ENCODE measurements around the gene ALKBH5.

The ALKBH5 gene

GRCh38 chr17:18247613-18248001 is 64.0 kb downstream of the ALKBH5 start:
- Histone ChIP-seq H4K20me1 (peaks cover 20% of the 10 kb centered on the region), H3K4me1 (peaks cover 10% of the 10 kb centered on the region), H3K4me3 (no peak overlapping the region), H3K9ac (no peak overlapping the region), H3K27me3 (no peaks in the 10 kb centered on the region), H3K9me3 (no peaks in the 10 kb centered on the region), H3K27ac (no peak overlapping the region), H3K36me3 (peaks cover 88% of the 10 kb centered on the region), H3K4me2 (no peak overlapping the region)
- TF ChIP-seq Cebpa-rat (IDR thresholded peaks at IDR 0.05) = no peak

DNA sequence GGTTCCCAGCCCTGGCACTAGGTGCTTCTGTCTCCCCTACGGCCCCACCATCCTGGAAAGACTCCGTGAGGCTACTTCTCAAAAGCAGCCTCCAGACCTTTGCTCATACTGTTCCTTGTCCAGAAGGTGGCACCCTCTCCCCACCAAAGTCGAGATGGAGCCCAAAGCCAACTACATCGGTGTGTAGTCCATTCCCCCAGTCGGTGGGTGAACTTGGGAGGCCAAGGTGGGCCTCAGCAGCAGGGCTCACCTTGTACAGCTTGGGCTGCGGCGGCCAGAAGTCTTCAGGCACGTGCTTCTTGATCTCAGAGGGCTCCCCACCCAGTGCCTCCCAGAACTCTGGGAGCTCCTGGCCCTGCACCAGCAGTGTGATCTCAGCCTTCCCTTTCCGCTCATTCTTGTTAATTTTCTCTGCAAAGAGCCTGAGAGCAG is 64.7 kb downstream of the ALKBH5 start:
- no peak for TF ChIP-seq Cebpa-rat (IDR thresholded peaks at IDR 0.05)
- peaks cover 90% of the 10 kb centered on the region for H3K36me3 ChIP-seq
- peaks cover 10% of the 10 kb centered on the region for H3K4me1 ChIP-seq
- H3K9ac ChIP-seq = no peak overlapping the region
- H3K4me3 ChIP-seq = no peak overlapping the region
- peaks cover 23% of the 10 kb centered on the region for H4K20me1 ChIP-seq
- H3K27ac ChIP-seq = no peak overlapping the region
- H3K27me3 ChIP-seq = no peaks in the 10 kb centered on the region
- no peak overlapping the region for H3K4me2 ChIP-seq
- no peaks in the 10 kb centered on the region for H3K9me3 ChIP-seq

GRCh38 chr17:18248811-18249210 is 65.2 kb downstream of the ALKBH5 start:
- Histone ChIP-seq H3K4me2 (no peak overlapping the region), H3K27me3 (no peaks in the 10 kb centered on the region), H3K36me3 (peaks cover 90% of the 10 kb centered on the region), H3K4me1 (peaks cover 10% of the 10 kb centered on the region), H3K9me3 (no peaks in the 10 kb centered on the region), H4K20me1 (peaks cover 28% of the 10 kb centered on the region), H3K27ac (no peak overlapping the region), H3K9ac (no peak overlapping the region), H3K4me3 (no peak overlapping the region)
- no peak for TF ChIP-seq Cebpa-rat (IDR thresholded peaks at IDR 0.05)

DNA sequence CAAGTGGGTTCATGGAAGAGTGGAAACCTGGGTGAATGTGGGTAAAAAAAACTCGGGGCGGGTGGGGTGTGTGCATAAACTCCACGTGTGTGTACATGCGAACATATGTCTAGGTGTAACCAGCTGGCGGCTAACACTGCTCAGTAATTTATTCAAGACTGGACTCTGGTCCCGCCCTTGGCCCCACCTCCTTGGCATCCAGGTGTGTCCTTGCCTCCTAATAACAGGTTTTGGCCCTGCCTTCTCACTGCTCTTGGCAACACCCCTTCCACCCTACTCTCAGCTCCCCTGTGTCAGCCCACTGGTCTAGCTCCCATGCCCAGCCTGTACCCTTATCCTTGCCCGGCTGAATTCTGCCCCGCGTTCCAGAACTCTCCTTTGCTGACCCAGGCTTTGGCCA is 66.6 kb downstream of the ALKBH5 start:
- H4K20me1 ChIP-seq = peaks cover 41% of the 10 kb centered on the region
- no peaks in the 10 kb centered on the region for H3K27me3 ChIP-seq
- no peak overlapping the region for H3K4me3 ChIP-seq
- peaks cover 10% of the 10 kb centered on the region for H3K4me1 ChIP-seq
- H3K4me2 ChIP-seq = no peak overlapping the region
- no peak overlapping the region for H3K9ac ChIP-seq
- peaks cover 92% of the 10 kb centered on the region for H3K36me3 ChIP-seq
- no peak overlapping the region for H3K27ac ChIP-seq
- TF ChIP-seq Cebpa-rat (IDR thresholded peaks at IDR 0.05) = no peak
- no peaks in the 10 kb centered on the region for H3K9me3 ChIP-seq

DNA sequence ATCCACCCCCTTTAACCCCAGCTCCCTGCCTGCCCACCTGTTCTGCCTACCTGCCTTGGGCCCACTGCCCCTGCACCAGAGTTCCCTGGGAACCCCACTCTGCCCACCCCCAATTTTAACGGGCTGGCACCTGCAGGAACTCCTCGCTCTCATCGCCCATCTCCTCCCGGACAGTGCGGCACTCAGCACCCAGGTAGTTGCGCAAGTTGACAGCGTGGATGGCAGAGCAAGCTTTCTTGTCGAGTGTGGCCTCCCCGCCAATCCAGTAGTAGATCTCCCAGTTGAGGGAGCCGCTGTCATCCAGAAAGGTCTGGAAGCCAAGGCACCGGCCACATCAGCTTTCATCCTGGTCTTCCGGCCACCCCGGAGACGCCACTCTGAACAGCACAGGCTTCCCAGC is 67.1 kb downstream of the ALKBH5 start:
- no peak overlapping the region for H3K27ac ChIP-seq
- H3K27me3 ChIP-seq = no peaks in the 10 kb centered on the region
- no peaks in the 10 kb centered on the region for H3K9me3 ChIP-seq
- TF ChIP-seq Cebpa-rat (IDR thresholded peaks at IDR 0.05) = no peak
- no peak overlapping the region for H3K9ac ChIP-seq
- H3K4me2 ChIP-seq = no peak overlapping the region
- no peak overlapping the region for H3K4me3 ChIP-seq
- H3K36me3 ChIP-seq = peaks cover 92% of the 10 kb centered on the region
- peaks cover 44% of the 10 kb centered on the region for H4K20me1 ChIP-seq
- peaks cover 10% of the 10 kb centered on the region for H3K4me1 ChIP-seq

GRCh38 chr17:18251204-18251603 is 67.6 kb downstream of the ALKBH5 start:
- Histone ChIP-seq H3K36me3 (peaks cover 92% of the 10 kb centered on the region), H3K4me1 (peaks cover 10% of the 10 kb centered on the region)

GRCh38 chr17:18252160-18252559 is 68.5 kb downstream of the ALKBH5 start:
- peaks cover 15% of the 10 kb centered on the region for H3K4me1 ChIP-seq
- H3K4me3 ChIP-seq = no peak overlapping the region
- no peaks in the 10 kb centered on the region for H3K27me3 ChIP-seq
- TF ChIP-seq Cebpa-rat (IDR thresholded peaks at IDR 0.05) = no peak
- H3K36me3 ChIP-seq = peaks cover 89% of the 10 kb centered on the region
- H3K27ac ChIP-seq = no peak overlapping the region
- no peak overlapping the region for H3K4me2 ChIP-seq
- H3K9me3 ChIP-seq = no peaks in the 10 kb centered on the region
- peaks cover 56% of the 10 kb centered on the region for H4K20me1 ChIP-seq
- no peak overlapping the region for H3K9ac ChIP-seq

More at GRCh38 chr17:18251204-18251603, 67.6 kb downstream of the ALKBH5 start:
- Histone ChIP-seq H3K9ac (no peak overlapping the region), H3K27me3 (no peaks in the 10 kb centered on the region), H3K27ac (no peak overlapping the region), H3K4me3 (no peak overlapping the region), H3K4me2 (no peak overlapping the region), H3K9me3 (no peaks in the 10 kb centered on the region), H4K20me1 (peaks cover 46% of the 10 kb centered on the region)
- no peak for TF ChIP-seq Cebpa-rat (IDR thresholded peaks at IDR 0.05)

GRCh38 chr17:18253187-18253884 is 69.7 kb downstream of the ALKBH5 start:
- H3K27ac ChIP-seq = no peak overlapping the region
- no peaks in the 10 kb centered on the region for H3K27me3 ChIP-seq
- TF ChIP-seq Cebpa-rat (IDR thresholded peaks at IDR 0.05) = no peak
- peaks cover 56% of the 10 kb centered on the region for H4K20me1 ChIP-seq
- peaks cover 13% of the 10 kb centered on the region for H3K4me1 ChIP-seq
- H3K9ac ChIP-seq = no peak overlapping the region
- no peaks in the 10 kb centered on the region for H3K9me3 ChIP-seq
- H3K4me3 ChIP-seq = no peak overlapping the region
- H3K4me2 ChIP-seq = no peak overlapping the region
- H3K36me3 ChIP-seq = peaks cover 80% of the 10 kb centered on the region

DNA sequence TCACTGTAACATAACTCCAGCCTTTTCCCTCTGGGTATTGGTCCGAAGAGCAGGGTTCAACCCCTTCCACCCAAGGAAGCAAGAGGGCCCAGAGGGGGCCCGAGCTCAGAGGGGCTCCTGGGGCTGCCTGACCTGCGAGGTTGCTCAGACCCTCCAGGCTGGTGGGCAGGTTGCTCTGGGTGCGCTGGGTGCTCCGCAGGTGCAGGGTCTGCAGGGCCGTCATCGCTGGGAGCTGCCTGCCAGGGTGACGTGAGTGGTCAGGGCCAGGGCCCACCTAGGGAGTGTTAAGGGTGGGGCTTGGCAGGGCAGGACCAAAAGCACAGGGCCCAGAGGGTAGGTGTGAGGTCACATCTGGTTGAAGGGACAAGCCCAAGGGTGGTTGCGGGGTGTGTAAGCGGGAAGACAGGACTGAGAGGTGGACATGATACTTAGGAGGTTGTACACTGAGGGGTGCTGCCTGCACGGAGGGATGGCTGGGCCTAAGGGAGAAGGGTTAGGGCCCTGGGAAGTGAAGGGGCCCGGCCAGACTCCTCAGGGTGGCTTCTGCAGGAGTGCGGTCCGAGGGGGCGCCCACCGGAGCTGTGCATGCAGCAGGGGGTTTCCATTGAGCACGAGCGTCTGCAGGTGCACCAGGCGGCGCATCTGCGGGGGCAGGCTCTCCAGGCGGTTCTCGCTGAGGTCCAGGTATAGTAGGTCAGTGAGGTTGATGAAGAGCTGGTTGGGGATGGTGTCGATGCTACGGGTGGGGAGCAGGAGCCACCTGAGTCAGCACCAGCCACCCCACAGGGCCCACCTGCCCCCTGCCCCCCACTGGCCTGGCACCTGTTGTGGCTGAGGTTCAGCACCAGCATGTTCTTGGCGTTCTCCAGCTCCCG is 70.6 kb downstream of the ALKBH5 start:
- Histone ChIP-seq H3K9me3 (no peaks in the 10 kb centered on the region), H3K4me1 (peaks cover 19% of the 10 kb centered on the region), H3K9ac (no peak overlapping the region), H3K4me3 (no peak overlapping the region), H3K4me2 (no peak overlapping the region), H3K27me3 (no peaks in the 10 kb centered on the region), H3K27ac (no peak overlapping the region), H3K36me3 (peaks cover 71% of the 10 kb centered on the region), H4K20me1 (peaks cover 56% of the 10 kb centered on the region)
- no peak for TF ChIP-seq Cebpa-rat (IDR thresholded peaks at IDR 0.05)

Measured in BLaER1 (cell line).